Common myeloid progenitor, CD34-positive (primary cell): Measurements from ENCODE around the gene NCR1.
A peak's percentile ranks its signal among the peaks of the same experiment; 100 is the strongest.
"Not testable (repeated sequence)": the region's sequence is repeated elsewhere in the genome, so short reads cannot be mapped to it uniquely, and the experiment has no call there.

Source experiments
- CTCF ChIA-PET: fragments of 350-600 bp; sonication (Branson Sonifier 250); formaldehyde crosslinking; loops from one replicate; lab custom pipeline; 2021; ENCODE audit warnings: antibody characterized with exemption; lab: Charles Lee
- POLR2A ChIA-PET: fragments of 350-600 bp; sonication (Branson Sonifier 250); formaldehyde crosslinking; loops from one replicate; lab custom pipeline; 2021; ENCODE audit warnings: antibody characterized with exemption; lab: Charles Lee
- DNase-seq, 3 donors: peaks; one replicate each; pipeline versions ENCODE4 v3.0.0 to v3.0.0-alpha.2; 2013
- H3K27ac ChIP-seq, 2 experiments: 1 replicate in 1 of 2; 2 replicates in 1 of 2; pipeline ENCODE4 v1.7.0; 2013; ENCODE audit warnings: inconsistent platforms in 2 of 2, low read length in 2 of 2, mild to moderate bottlenecking in 2 of 2, low read depth in 1 of 2, moderate library complexity in 1 of 2; ENCODE audit not compliant: severe bottlenecking in 2 of 2, insufficient read depth in 1 of 2, poor library complexity in 1 of 2
- H3K27me3 ChIP-seq, 5 experiments: replicated peaks in 2 of 5; 1 replicate in 3 of 5; 2 replicates in 2 of 5; pipeline versions ENCODE4 v1.6.1 to v1.7.0; 2013; ENCODE audit warnings: low read length in 4 of 5, mild to moderate bottlenecking in 2 of 5, moderate library complexity in 2 of 5, inconsistent platforms in 1 of 5; ENCODE audit not compliant: insufficient read depth in 5 of 5, control insufficient read depth in 4 of 5
- H3K36me3 ChIP-seq, 4 experiments: 1 replicate in 2 of 4; 2 replicates in 2 of 4; pipeline versions ENCODE4 v1.6.1 to v1.7.0; 2013; ENCODE audit warnings: low read length in 3 of 4, control low read depth in 1 of 4, mild to moderate bottlenecking in 1 of 4; ENCODE audit not compliant: control insufficient read depth in 4 of 4, insufficient read depth in 4 of 4
- H3K4me1 ChIP-seq, 4 experiments: 1 replicate in 3 of 4; 2 replicates in 1 of 4; pipeline versions ENCODE4 v1.6.1 to v1.7.1; 2013; ENCODE audit warnings: low read length in 3 of 4, mild to moderate bottlenecking in 3 of 4, control low read depth in 1 of 4, inconsistent platforms in 1 of 4, moderate library complexity in 1 of 4; ENCODE audit not compliant: control insufficient read depth in 4 of 4, insufficient read depth in 4 of 4; ENCODE audit errors: control extremely low read depth in 1 of 4
- H3K4me3 ChIP-seq, 7 experiments: 1 replicate in 4 of 7; 2 replicates in 3 of 7; pipeline versions ENCODE4 v1.5.1 to v1.7.0; 2013; ENCODE audit warnings: mild to moderate bottlenecking in 7 of 7, low read length in 6 of 7, moderate library complexity in 6 of 7, inconsistent platforms in 2 of 7, low read depth in 2 of 7, control low read depth in 1 of 7; ENCODE audit not compliant: insufficient read depth in 4 of 7, control insufficient read depth in 1 of 7; ENCODE audit errors: extremely low read depth in 1 of 7
- H3K9me3 ChIP-seq, 5 experiments: 1 replicate in 4 of 5; 2 replicates in 1 of 5; pipeline versions ENCODE4 v1.6.1 to v1.7.1; 2013; ENCODE audit warnings: low read length in 4 of 5, mild to moderate bottlenecking in 2 of 5, inconsistent platforms in 1 of 5, low read depth in 1 of 5, moderate library complexity in 1 of 5; ENCODE audit not compliant: control insufficient read depth in 4 of 5, insufficient read depth in 2 of 5; ENCODE audit errors: control extremely low read depth in 1 of 5
- WGBS: methylation state at CpG from one replicate; pipeline ENCODE4 v1.1.5; 2013; ENCODE audit not compliant: insufficient coverage; 5-methylcytosine and 5-hydroxymethylcytosine counted together

The NCR1 gene

GRCh38 chr19:54919646-54920563 lies 14.0 kb downstream of the NCR1 start:
- WGBS, result 88% methylated on average over 6 of the region's 24 CpGs
- not testable (repeated sequence) for H3K27ac ChIP-seq, DNase-seq, H3K4me3 ChIP-seq, H3K27me3 ChIP-seq, H3K36me3 ChIP-seq, H3K9me3 ChIP-seq
- H3K4me1 ChIP-seq, result peaks cover 0 to 15% (median 3%) of the 10 kb centered on the region in 4 experiments
- POLR2A ChIA-PET, result interaction anchor here (0.6 kb wide), 1 partner anchor 465 kb away, joined by 3 read pairs; no protein-coding TSS in a partner anchor
- CTCF ChIA-PET, result interaction anchor here (0.7 to 5.1 kb wide), 5 partner anchors 8 to 258 kb away, joined by 3 to 28 read pairs (median 4); partner anchors contain the start of gene LILRB4

DNA sequence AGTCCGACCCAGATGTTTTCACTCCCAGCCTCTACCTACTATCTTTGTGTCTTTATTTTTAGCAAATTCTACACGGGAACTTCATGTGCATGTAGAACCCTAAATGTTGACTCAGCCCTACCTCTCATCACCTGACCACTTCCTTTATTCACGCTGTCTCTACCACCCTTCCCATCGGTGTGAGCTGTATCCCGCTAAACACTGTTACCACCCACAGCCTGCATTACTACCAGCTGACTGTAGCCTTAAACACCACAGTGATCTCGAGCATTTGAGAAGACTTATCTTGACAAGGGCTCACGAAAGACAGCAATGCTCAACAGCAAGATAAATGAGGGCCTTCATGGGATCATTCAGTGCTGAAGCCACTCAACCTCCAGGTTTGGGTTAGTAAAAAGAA lies 15.1 kb downstream of the NCR1 start:
- no peak overlapping the region for H3K27ac ChIP-seq
- H3K27me3 ChIP-seq, result no peaks in the 10 kb centered on the region
- POLR2A ChIA-PET, result no interaction called here
- no peaks in the 10 kb centered on the region for H3K9me3 ChIP-seq
- H3K4me3 ChIP-seq, result no peak overlapping the region
- H3K4me1 ChIP-seq, result peaks cover 0 to 15% (median 3%) of the 10 kb centered on the region in 4 experiments
- CTCF ChIA-PET, result interaction anchor here (1.0 to 2.2 kb wide), 5 partner anchors 9 to 44 kb away, joined by 3 to 9 read pairs (median 3); no protein-coding TSS in a partner anchor
- no peaks in the 10 kb centered on the region for H3K36me3 ChIP-seq
- WGBS, result 48% methylated on average over 7 of the region's 7 CpGs
- peak in 2 of 3 donors; percentile 48 to 61 for DNase-seq

DNA sequence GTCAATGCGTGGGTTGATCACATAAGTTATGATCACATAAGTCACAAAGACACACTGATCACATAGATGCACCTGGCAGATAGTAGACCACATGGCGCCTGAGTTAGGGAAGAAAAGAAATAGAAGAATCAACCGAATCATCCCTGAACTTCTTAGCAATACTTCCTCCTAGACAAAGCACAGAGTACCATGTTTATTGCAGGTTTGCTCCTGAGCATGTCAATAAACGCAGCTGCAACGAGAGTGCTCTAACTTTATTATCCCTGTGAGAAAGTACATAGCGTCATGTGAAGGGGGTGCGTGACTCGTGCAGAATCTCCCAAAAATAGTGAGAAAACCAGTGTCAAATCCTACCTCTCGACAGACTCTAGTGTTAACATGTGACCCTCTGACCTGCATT lies 17.3 kb downstream of the NCR1 start:
- CTCF ChIA-PET, result no interaction called here
- peaks cover 0 to 11% (median 8%) of the 10 kb centered on the region in 5 experiments for H3K9me3 ChIP-seq

GRCh38 chr19:54928299-54928698 lies 22.4 kb downstream of the NCR1 start:
- H3K4me3 ChIP-seq, result no peak overlapping the region
- ChIA-PET CTCF (interaction anchor here (1.1 to 1.2 kb wide), 3 partner anchors 9 to 47 kb away, joined by 3 read pairs; no protein-coding TSS in a partner anchor), POLR2A (no interaction called here)
- H3K9me3 ChIP-seq, result peaks cover 0 to 23% (median 17%) of the 10 kb centered on the region in 5 experiments
- WGBS, result 92% methylated on average over 1 of the region's 2 CpGs
- no peaks in the 10 kb centered on the region for H3K4me1 ChIP-seq
- DNase-seq, result peak in 2 of 3 donors; percentile 41 to 65
- no peaks in the 10 kb centered on the region for H3K36me3 ChIP-seq
- no peak overlapping the region for H3K27ac ChIP-seq
- H3K27me3 ChIP-seq, result no peaks in the 10 kb centered on the region

More for the DNA sequence above, 17.3 kb downstream of the NCR1 start:
- no peaks in the 10 kb centered on the region for H3K36me3 ChIP-seq
- H3K4me3 ChIP-seq, result no peak overlapping the region
- peaks cover 0 to 5% (median 0%) of the 10 kb centered on the region in 4 experiments for H3K4me1 ChIP-seq
- H3K27me3 ChIP-seq, result no peaks in the 10 kb centered on the region
- POLR2A ChIA-PET, result no interaction called here
- 92% methylated on average over 7 of the region's 9 CpGs for WGBS
- no peak for DNase-seq
- H3K27ac ChIP-seq, result no peak overlapping the region

DNA sequence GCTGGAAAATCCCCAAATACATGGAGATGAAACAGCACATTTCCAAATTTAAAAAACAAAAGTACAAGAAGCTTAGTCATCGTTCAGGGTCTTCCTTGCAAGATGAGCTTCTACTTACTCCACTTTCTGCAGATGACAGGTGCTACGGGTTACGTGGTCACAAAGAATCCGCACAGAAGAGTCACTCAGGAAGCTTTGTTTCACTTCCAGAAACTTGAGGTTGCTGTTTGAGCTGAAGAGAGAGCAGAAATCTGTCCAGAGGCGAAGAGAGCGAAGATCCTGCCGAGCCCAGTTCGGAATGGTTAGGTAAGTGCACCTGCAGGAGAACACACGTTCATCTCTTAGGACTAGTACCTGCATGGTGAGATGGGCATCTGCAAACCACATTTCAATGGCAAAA lies 32.0 kb downstream of the NCR1 start:
- Histone ChIP-seq H3K4me1 (peaks cover 0 to 32% (median 20%) of the 10 kb centered on the region in 4 experiments), H3K27ac (no peak overlapping the region), H3K9me3 (no peaks in the 10 kb centered on the region), H3K36me3 (no peaks in the 10 kb centered on the region), H3K4me3 (no peak overlapping the region), H3K27me3 (peaks cover 0 to 2% (median 0%) of the 10 kb centered on the region in 5 experiments)
- ChIA-PET POLR2A (no interaction called here), CTCF (interaction anchor here (0.7 to 1.4 kb wide), 3 partner anchors 10 to 57 kb away, joined by 3 to 4 read pairs (median 3); no protein-coding TSS in a partner anchor)
- 38% methylated on average over 9 of the region's 9 CpGs for WGBS
- DNase-seq, result peak; percentile 50 to 90 (median 89)

GRCh38 chr19:54938906-54939305 lies 33.0 kb downstream of the NCR1 start:
- no peaks in the 10 kb centered on the region for H3K36me3 ChIP-seq
- POLR2A ChIA-PET, result no interaction called here
- DNase-seq, result no peak
- no peak overlapping the region for H3K4me3 ChIP-seq
- peaks cover 0 to 36% (median 22%) of the 10 kb centered on the region in 4 experiments for H3K4me1 ChIP-seq
- CTCF ChIA-PET, result no interaction called here
- peaks cover 0 to 2% (median 0%) of the 10 kb centered on the region in 5 experiments for H3K27me3 ChIP-seq
- WGBS, result 81% methylated on average over 11 of the region's 11 CpGs
- no peak overlapping the region for H3K27ac ChIP-seq
- no peaks in the 10 kb centered on the region for H3K9me3 ChIP-seq
